Muscle of leg (tissue), 16 donors: Measurements from ENCODE around the gene ELOB. TPM values are rescaled to one million over a fixed set of nuclear protein-coding genes. Genes with fewer than 3 reads are reported as not detected.

Experiments
- DNase-seq: peaks from one replicate; pipeline ENCODE4 v3.0.0; 2013
- H3K27ac ChIP-seq: one replicate; pipeline ENCODE4 v1.5.1; 2013; ENCODE audit warnings: mild to moderate bottlenecking, low read length, control low read depth
- H3K27me3 ChIP-seq: one replicate; pipeline ENCODE4 v1.6.1; 2013; ENCODE audit warnings: low read length; ENCODE audit not compliant: control insufficient read depth, insufficient read depth
- H3K36me3 ChIP-seq: one replicate; pipeline ENCODE4 v1.6.1; 2013; ENCODE audit warnings: low read length; ENCODE audit not compliant: control insufficient read depth, insufficient read depth
- H3K4me1 ChIP-seq: one replicate; pipeline ENCODE4 v1.6.1; 2013; ENCODE audit warnings: low read length; ENCODE audit not compliant: control insufficient read depth, insufficient read depth
- H3K4me3 ChIP-seq: one replicate; pipeline ENCODE4 v1.5.1; 2013; ENCODE audit warnings: low read length, control low read depth
- H3K9me3 ChIP-seq: replicated peaks from 2 replicates; pipeline ENCODE4 v1.6.1; 2013; ENCODE audit warnings: low read depth, low read length; ENCODE audit not compliant: control insufficient read depth
- WGBS: methylation state at CpG from one replicate; pipeline ENCODE4 v1.1.5; 2013; ENCODE audit warnings: missing lambda C conversion rate; ENCODE audit not compliant: insufficient coverage; 5-methylcytosine and 5-hydroxymethylcytosine counted together
- long read RNA-seq, 11 donors: transcript quantifications; one replicate each; lab custom pipeline, GENCODE V29; 2026
- polyA plus RNA-seq, 8 donors: library from polyadenylated mRNA; unstranded; fragments of 120-200 nt; gene quantifications; one replicate each; pipeline versions ENCODE4 v1.2.1 to v1.2.3, GENCODE V29; 2013; ENCODE audit warnings: inconsistent platforms in 1 of 8, low replicate concordance in 1 of 8; ENCODE audit not compliant: insufficient read length in 8 of 8, insufficient read depth in 1 of 8
- total RNA-seq: library from RNA; stranded (reverse); fragments of 120-200 nt; gene quantifications from one replicate; pipeline ENCODE4 v1.2.4, GENCODE V29; 2013

Gene ELOB
- total RNA-seq (218 TPM), polyA plus RNA-seq (100 to 1,000 TPM; 162 to 228 (median 189) TPM)
- long read RNA-seq, donor 1, transcript ELOB-203 (4 exons, 991 nt): minor isoform, 29 of 86 reads
- long read RNA-seq, donor 1, transcript ELOB-202 (3 exons, 997 nt): major isoform, 56 of 86 reads
- long read RNA-seq, donor 1, partial matches to known transcripts: 0 of 86 reads
- long read RNA-seq, donor 1, other reads (novel, unspliced or antisense): 0 of 86 reads
- long read RNA-seq, donor 2, transcript ELOB-202 (3 exons, 997 nt): minor isoform, 9 of 30 reads
- long read RNA-seq, donor 2, transcript ELOB-203 (4 exons, 991 nt): major isoform, 20 of 30 reads
- long read RNA-seq, donor 2, partial matches to known transcripts: 0 of 30 reads
- long read RNA-seq, donor 2, other reads (novel, unspliced or antisense): 0 of 30 reads
- long read RNA-seq, donor 3, transcript ELOB-203 (4 exons, 991 nt): major isoform, 44 of 92 reads
- long read RNA-seq, donor 3, transcript ELOB-202 (3 exons, 997 nt): minor isoform, 43 of 92 reads
- long read RNA-seq, donor 3, partial matches to known transcripts: 0 of 92 reads
- long read RNA-seq, donor 3, other reads (novel, unspliced or antisense): 0 of 92 reads
- long read RNA-seq, donor 4, transcript ELOB-202 (3 exons, 997 nt): minor isoform, 67 of 426 reads
- long read RNA-seq, donor 4, transcript ELOB-205 (3 exons, 331 nt): minor isoform, 9 of 426 reads
- long read RNA-seq, donor 4, transcript ELOB-203 (4 exons, 991 nt): major isoform, 84 of 426 reads
- long read RNA-seq, donor 4, partial matches to known transcripts: 225 of 426 reads
- long read RNA-seq, donor 4, other reads (novel, unspliced or antisense): 41 of 426 reads
- long read RNA-seq, donor 5, transcript ELOB-203 (4 exons, 991 nt): major isoform, 182 of 373 reads
- long read RNA-seq, donor 5, transcript ELOB-202 (3 exons, 997 nt): minor isoform, 159 of 373 reads
- long read RNA-seq, donor 5, transcript ELOB-205 (3 exons, 331 nt): minor isoform, 9 of 373 reads
- long read RNA-seq, donor 5, partial matches to known transcripts: 16 of 373 reads
- long read RNA-seq, donor 5, other reads (novel, unspliced or antisense): 5 of 373 reads
- long read RNA-seq, donor 6, transcript ELOB-202 (3 exons, 997 nt): minor isoform, 163 of 350 reads
- long read RNA-seq, donor 6, transcript ELOB-203 (4 exons, 991 nt): major isoform, 175 of 350 reads
- long read RNA-seq, donor 6, transcript ELOB-205 (3 exons, 331 nt): minor isoform, 5 of 350 reads
- long read RNA-seq, donor 6, partial matches to known transcripts: 5 of 350 reads
- long read RNA-seq, donor 6, other reads (novel, unspliced or antisense): 0 of 350 reads
- long read RNA-seq, donor 7, transcript ELOB-203 (4 exons, 991 nt): major isoform, 134 of 272 reads
- long read RNA-seq, donor 7, transcript ELOB-202 (3 exons, 997 nt): minor isoform, 116 of 272 reads
- long read RNA-seq, donor 7, partial matches to known transcripts: 19 of 272 reads
- long read RNA-seq, donor 7, other reads (novel, unspliced or antisense): 0 of 272 reads
- long read RNA-seq, donor 8, transcript ELOB-203 (4 exons, 991 nt): major isoform, 92 of 189 reads
- long read RNA-seq, donor 8, transcript ELOB-202 (3 exons, 997 nt): minor isoform, 86 of 189 reads
- long read RNA-seq, donor 8, partial matches to known transcripts: 5 of 189 reads
- long read RNA-seq, donor 8, other reads (novel, unspliced or antisense): 0 of 189 reads
- long read RNA-seq, donor 9, transcript ELOB-203 (4 exons, 991 nt): major isoform, 102 of 189 reads
- long read RNA-seq, donor 9, transcript ELOB-202 (3 exons, 997 nt): minor isoform, 77 of 189 reads
- long read RNA-seq, donor 9, partial matches to known transcripts: 7 of 189 reads
- long read RNA-seq, donor 9, other reads (novel, unspliced or antisense): 0 of 189 reads
- long read RNA-seq, donor 10, transcript ELOB-203 (4 exons, 991 nt): major isoform, 149 of 293 reads
- long read RNA-seq, donor 10, transcript ELOB-202 (3 exons, 997 nt): minor isoform, 126 of 293 reads
- long read RNA-seq, donor 10, partial matches to known transcripts: 13 of 293 reads
- long read RNA-seq, donor 10, other reads (novel, unspliced or antisense): 0 of 293 reads
- long read RNA-seq, donor 11, transcript ELOB-203 (4 exons, 991 nt): major isoform, 124 of 216 reads
- long read RNA-seq, donor 11, transcript ELOB-202 (3 exons, 997 nt): minor isoform, 81 of 216 reads
- long read RNA-seq, donor 11, transcript ELOB-205 (3 exons, 331 nt): minor isoform, 5 of 216 reads
- long read RNA-seq, donor 11, partial matches to known transcripts: 5 of 216 reads
- long read RNA-seq, donor 11, other reads (novel, unspliced or antisense): 0 of 216 reads

- DNase-seq: peak; percentile 96
- peak within 1 kb of the TSS; percentile 97 for H3K4me3 ChIP-seq
- no peaks in the 10 kb centered on the region for H3K9me3 ChIP-seq
- no peaks in the 10 kb centered on the region for H3K27me3 ChIP-seq
- H3K27ac ChIP-seq: peak within 1 kb of the TSS; percentile 99
- H3K36me3 ChIP-seq: peaks cover 31% of the 10 kb centered on the region
- under 1% methylated on average over 67 of the region's 70 CpGs for WGBS
- H3K4me1 ChIP-seq: peaks cover 31% of the 10 kb centered on the region
These were observed at the start of gene ELOB for GRCh38 chr16:2777231-2777902. Gene ELOB (minus strand): TSS chr16:2777280. CDS start chr16:2777239, 41 bp downstream.

- H3K4me3 ChIP-seq: no peak overlapping the region
- H3K9me3 ChIP-seq: no peaks in the 10 kb centered on the region
- no peak for DNase-seq
- no peaks in the 10 kb centered on the region for H3K36me3 ChIP-seq
- no peak overlapping the region for H3K27ac ChIP-seq
- peaks cover 13% of the 10 kb centered on the region for H3K27me3 ChIP-seq
- H3K4me1 ChIP-seq: peaks cover 4% of the 10 kb centered on the region
- WGBS: 47% methylated on average over 4 of the region's 11 CpGs
These were observed 48.8 kb upstream of the ELOB start for GRCh38 chr16:2825906-2826305.

GRCh38 chr16:2825049-2825742 lies 48.1 kb upstream of the ELOB start:
- Histone ChIP-seq H3K9me3 (no peaks in the 10 kb centered on the region), H3K4me3 (no peak overlapping the region), H3K27me3 (peaks cover 14% of the 10 kb centered on the region), H3K4me1 (peaks cover 3% of the 10 kb centered on the region), H3K27ac (no peak overlapping the region), H3K36me3 (no peaks in the 10 kb centered on the region)
- WGBS: 84% methylated on average over 14 of the region's 26 CpGs
- no peak for DNase-seq

GRCh38 chr16:2824626-2825025 lies 47.5 kb upstream of the ELOB start:
- Histone ChIP-seq H3K36me3 (no peaks in the 10 kb centered on the region), H3K27me3 (peaks cover 19% of the 10 kb centered on the region), H3K9me3 (no peaks in the 10 kb centered on the region), H3K4me3 (no peak overlapping the region), H3K27ac (no peak overlapping the region), H3K4me1 (no peaks in the 10 kb centered on the region)
- 72% methylated on average over 8 of the region's 10 CpGs for WGBS
- no peak for DNase-seq

GRCh38 chr16:2822496-2822895 lies 45.4 kb upstream of the ELOB start:
- H3K4me1 ChIP-seq: no peaks in the 10 kb centered on the region
- DNase-seq: no peak
- no peaks in the 10 kb centered on the region for H3K9me3 ChIP-seq
- H3K27me3 ChIP-seq: peaks cover 19% of the 10 kb centered on the region
- H3K36me3 ChIP-seq: no peaks in the 10 kb centered on the region
- no peak overlapping the region for H3K4me3 ChIP-seq
- no peak overlapping the region for H3K27ac ChIP-seq
- WGBS: 30% methylated on average over 2 of the region's 4 CpGs

- DNase-seq: no peak
- H3K4me3 ChIP-seq: no peak overlapping the region
- H3K27me3 ChIP-seq: peaks cover 19% of the 10 kb centered on the region
- 73% methylated on average over 4 of the region's 8 CpGs for WGBS
- no peaks in the 10 kb centered on the region for H3K36me3 ChIP-seq
- no peaks in the 10 kb centered on the region for H3K4me1 ChIP-seq
- H3K27ac ChIP-seq: no peak overlapping the region
- H3K9me3 ChIP-seq: no peaks in the 10 kb centered on the region
These were observed 45.0 kb upstream of the ELOB start for GRCh38 chr16:2822158-2822495.

GRCh38 chr16:2821487-2822157 lies 44.5 kb upstream of the ELOB start:
- 56% methylated on average over 3 of the region's 9 CpGs for WGBS
- no peak overlapping the region for H3K27ac ChIP-seq

More at GRCh38 chr16:2821487-2822157, 44.5 kb upstream of the ELOB start:
- Histone ChIP-seq H3K36me3 (no peaks in the 10 kb centered on the region), H3K4me3 (no peak overlapping the region), H3K9me3 (no peaks in the 10 kb centered on the region), H3K4me1 (no peaks in the 10 kb centered on the region), H3K27me3 (peaks cover 19% of the 10 kb centered on the region)
- no peak for DNase-seq
